Measurements from ENCODE around the gene ZDHHC12. TPM values are rescaled to one million over a fixed set of nuclear protein-coding genes. Genes with fewer than 3 reads are reported as not detected.

The ZDHHC12 gene
- polyA plus RNA-seq, 3 donors = 50.0 to 72.7 (median 68.4) TPM

GRCh38 chr9:128706045-128706444 is 17.9 kb downstream of the ZDHHC12 start:
- no peaks in the 10 kb centered on the region for H3K36me3 ChIP-seq (replicated peaks in 1 of 2; ENCODE audit: control insufficient read depth in 1 of 2, insufficient read depth in 2 of 2, low read length in 2 of 2)
- no peak overlapping the region for H3K4me3 ChIP-seq (replicated peaks in 1 of 3; ENCODE audit: low read depth in 2 of 3, low read length in 3 of 3)
- H4K20me1 ChIP-seq (ENCODE audit: insufficient read depth, low read length) = no peaks in the 10 kb centered on the region
- no CpG with 5 or more reads among the region's 1 CpG for WGBS (ENCODE audit: insufficient coverage)
- peaks cover 13% of the 10 kb centered on the region for H3K4me1 Mint-ChIP-seq
- H3K27me3 ChIP-seq (ENCODE audit: control insufficient read depth in 2 of 2, insufficient read depth in 2 of 2, low read length in 2 of 2) = peaks cover 0 to 10% of the 10 kb centered on the region in 2 donors
- no peak overlapping the region for H3K9ac ChIP-seq (ENCODE audit: insufficient read depth, low read length, poor library complexity, severe bottlenecking)
- DNase-seq = no peak
- H3K27me3 Mint-ChIP-seq (ENCODE audit: low read depth in 3 of 3) = peaks cover 8 to 13% (median 12%) of the 10 kb centered on the region in 3 donors
- no peak overlapping the region for H3K4me2 ChIP-seq (replicated peaks; ENCODE audit: extremely low read depth, low read length, poor library complexity, severe bottlenecking)
- no peak overlapping the region for H3K4me3 Mint-ChIP-seq
- H3K27ac ChIP-seq (ENCODE audit: low read depth in 1 of 2, low read length in 2 of 2) = no peak overlapping the region
- TF ChIP-seq, protein P1, sequence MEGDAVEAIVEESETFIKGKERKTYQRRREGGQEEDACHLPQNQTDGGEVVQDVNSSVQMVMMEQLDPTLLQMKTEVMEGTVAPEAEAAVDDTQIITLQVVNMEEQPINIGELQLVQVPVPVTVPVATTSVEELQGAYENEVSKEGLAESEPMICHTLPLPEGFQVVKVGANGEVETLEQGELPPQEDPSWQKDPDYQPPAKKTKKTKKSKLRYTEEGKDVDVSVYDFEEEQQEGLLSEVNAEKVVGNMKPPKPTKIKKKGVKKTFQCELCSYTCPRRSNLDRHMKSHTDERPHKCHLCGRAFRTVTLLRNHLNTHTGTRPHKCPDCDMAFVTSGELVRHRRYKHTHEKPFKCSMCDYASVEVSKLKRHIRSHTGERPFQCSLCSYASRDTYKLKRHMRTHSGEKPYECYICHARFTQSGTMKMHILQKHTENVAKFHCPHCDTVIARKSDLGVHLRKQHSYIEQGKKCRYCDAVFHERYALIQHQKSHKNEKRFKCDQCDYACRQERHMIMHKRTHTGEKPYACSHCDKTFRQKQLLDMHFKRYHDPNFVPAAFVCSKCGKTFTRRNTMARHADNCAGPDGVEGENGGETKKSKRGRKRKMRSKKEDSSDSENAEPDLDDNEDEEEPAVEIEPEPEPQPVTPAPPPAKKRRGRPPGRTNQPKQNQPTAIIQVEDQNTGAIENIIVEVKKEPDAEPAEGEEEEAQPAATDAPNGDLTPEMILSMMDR (IDR thresholded peaks at IDR 0.05) = no peak
- no peaks in the 10 kb centered on the region for H3K79me2 ChIP-seq (ENCODE audit: insufficient read depth, low read length)
- intact Hi-C loops (cut with micrococcal nuclease) = no loop called here
- H3K4me1 ChIP-seq (ENCODE audit: control insufficient read depth in 1 of 2, insufficient read depth in 2 of 2, low read length in 2 of 2) = peaks cover 12 to 15% of the 10 kb centered on the region in 2 donors
- no peaks in the 10 kb centered on the region for H3K9me3 ChIP-seq (replicated peaks in 1 of 2; ENCODE audit: control insufficient read depth in 1 of 2, insufficient read depth in 1 of 2, low read length in 2 of 2)
- no peak overlapping the region for H2AFZ ChIP-seq (ENCODE audit: insufficient read depth, low read depth, low read length, poor library complexity, severe bottlenecking)
- no peaks in the 10 kb centered on the region for H3K36me3 Mint-ChIP-seq
- no peaks in the 10 kb centered on the region for H3K9me3 Mint-ChIP-seq
- H3K27ac Mint-ChIP-seq = no peak overlapping the region

- 96% methylated on average over 30 of the region's 36 CpGs for WGBS (ENCODE audit: insufficient coverage)
- no peak overlapping the region for H3K4me3 Mint-ChIP-seq
Observed at GRCh38 chr9:128705051-128705965, 18.6 kb downstream of the ZDHHC12 start.

More at GRCh38 chr9:128705051-128705965, 18.6 kb downstream of the ZDHHC12 start:
- H3K27me3 ChIP-seq (ENCODE audit: control insufficient read depth in 2 of 2, insufficient read depth in 2 of 2, low read length in 2 of 2) = peaks cover 0 to 10% of the 10 kb centered on the region in 2 donors
- H3K9me3 ChIP-seq (replicated peaks in 1 of 2; ENCODE audit: control insufficient read depth in 1 of 2, insufficient read depth in 1 of 2, low read length in 2 of 2) = no peaks in the 10 kb centered on the region
- no peak overlapping the region for H3K4me2 ChIP-seq (replicated peaks; ENCODE audit: extremely low read depth, low read length, poor library complexity, severe bottlenecking)
- no peak overlapping the region for H3K27ac ChIP-seq (ENCODE audit: low read depth in 1 of 2, low read length in 2 of 2)
- H3K36me3 ChIP-seq (replicated peaks in 1 of 2; ENCODE audit: control insufficient read depth in 1 of 2, insufficient read depth in 2 of 2, low read length in 2 of 2) = no peaks in the 10 kb centered on the region
- H3K4me3 ChIP-seq (replicated peaks in 1 of 3; ENCODE audit: low read depth in 2 of 3, low read length in 3 of 3) = no peak overlapping the region
- Mint-ChIP-seq H3K4me1 (peaks cover 13% of the 10 kb centered on the region), H3K27ac (no peak overlapping the region), H3K36me3 (no peaks in the 10 kb centered on the region), H3K27me3 (ENCODE audit: low read depth in 3 of 3) (peaks cover 8 to 13% (median 12%) of the 10 kb centered on the region in 3 donors), H3K9me3 (no peaks in the 10 kb centered on the region)
- H4K20me1 ChIP-seq (ENCODE audit: insufficient read depth, low read length) = no peaks in the 10 kb centered on the region
- no peak overlapping the region for H3K9ac ChIP-seq (ENCODE audit: insufficient read depth, low read length, poor library complexity, severe bottlenecking)
- intact Hi-C loops (cut with micrococcal nuclease) = no loop called here
- DNase-seq = no peak
- H3K79me2 ChIP-seq (ENCODE audit: insufficient read depth, low read length) = no peaks in the 10 kb centered on the region
- TF ChIP-seq, protein P1 (IDR thresholded peaks at IDR 0.05) = no peak
- no peak overlapping the region for H2AFZ ChIP-seq (ENCODE audit: insufficient read depth, low read depth, low read length, poor library complexity, severe bottlenecking)
- peaks cover 12 to 15% of the 10 kb centered on the region in 2 donors for H3K4me1 ChIP-seq (ENCODE audit: control insufficient read depth in 1 of 2, insufficient read depth in 2 of 2, low read length in 2 of 2)
